SK-N-SH (cell line): ENCODE results near the gene KAT6B. TPM values are rescaled to one million over a fixed set of nuclear protein-coding genes. Genes with fewer than 3 reads are reported as not detected.

Experiments
- CTCF ChIA-PET: fragments of 300-600, 350-600 bp; formaldehyde crosslinking; extraction: SDS; loops from one replicate; lab custom pipeline; 2021; lab: Yijun Ruan, JAX
- POLR2A ChIA-PET: fragments of 350-600 bp; sonication (Branson Sonifier 250); formaldehyde crosslinking; extraction: SDS; loops from one replicate; lab custom pipeline; 2020; ENCODE audit warnings: antibody characterized with exemption, inconsistent platforms; lab: Yijun Ruan, JAX
- DNase-seq: peaks from one replicate; pipeline ENCODE4 v3.0.0; 2012
- H2AFZ ChIP-seq: fragments of 200-600 bp; sonication (generic); 2 replicates; pipeline ENCODE4 v1.8.1; 2016; ENCODE audit warnings: antibody characterized with exemption, mild to moderate bottlenecking, low read depth
- H3F3A ChIP-seq: fragments of 200-600 bp; sonication (generic); replicated peaks from 2 replicates; pipeline ENCODE3; 2016; ENCODE audit warnings: antibody characterized with exemption, mild to moderate bottlenecking; ENCODE audit not compliant: insufficient read depth
- H3K27ac ChIP-seq, 2 experiments: fragments of 200-500 bp in 1 of 2; fragments of 200-600 bp in 1 of 2; sonication (Bioruptor generic) in 1 of 2; sonication (generic), shearing (Covaris generic) in 1 of 2; 2 replicates each; pipeline versions ENCODE4 v1.5.1 to v1.6.1; 2014 to 2016; ENCODE audit warnings: low read depth in 2 of 2, inconsistent platforms in 1 of 2, low read length in 1 of 2, mild to moderate bottlenecking in 1 of 2, mixed read lengths in 1 of 2
- H3K27me3 ChIP-seq: fragments of 200-600 bp; sonication (generic), shearing (Covaris generic); 2 replicates; pipeline ENCODE4 v1.6.1; 2016; ENCODE audit warnings: mixed run types; ENCODE audit not compliant: insufficient read depth
- H3K36me3 ChIP-seq, 2 experiments: fragments of 200-500 bp in 1 of 2; fragments of 200-600 bp in 1 of 2; sonication (Bioruptor generic) in 1 of 2; sonication (generic) in 1 of 2; replicated peaks in 1 of 2; 2 replicates each; pipeline versions ENCODE3 to v1.5.1; 2014 to 2016; ENCODE audit warnings: low read length in 1 of 2, mild to moderate bottlenecking in 1 of 2; ENCODE audit not compliant: insufficient read depth in 2 of 2, control insufficient read depth in 1 of 2
- H3K4me1 ChIP-seq, 2 experiments: fragments of 200-500 bp in 1 of 2; fragments of 200-600 bp in 1 of 2; sonication (Bioruptor generic) in 1 of 2; sonication (generic), shearing (Covaris generic) in 1 of 2; 2 replicates each; pipeline versions ENCODE4 v1.5.1 to v1.6.1; 2014 to 2016; ENCODE audit warnings: low read depth in 1 of 2, low read length in 1 of 2, mixed run types in 1 of 2; ENCODE audit not compliant: insufficient read depth in 2 of 2, control insufficient read depth in 1 of 2
- H3K4me2 ChIP-seq: fragments of 200-600 bp; sonication (generic), shearing (Covaris generic); 2 replicates; pipeline ENCODE4 v1.6.1; 2017; ENCODE audit warnings: mixed run types
- H3K4me3 ChIP-seq, 2 experiments: fragments of 200-500 bp in 1 of 2; fragments of 200-600 bp in 1 of 2; sonication (Bioruptor generic) in 1 of 2; sonication (generic), shearing (Covaris generic) in 1 of 2; 2 replicates each; pipeline versions ENCODE4 v1.5.1 to v1.8.1; 2014 to 2016; ENCODE audit warnings: low read depth in 2 of 2, inconsistent platforms in 1 of 2, low read length in 1 of 2, mild to moderate bottlenecking in 1 of 2, mixed read lengths in 1 of 2, moderate library complexity in 1 of 2
- H3K79me2 ChIP-seq: fragments of 200-600 bp; sonication (generic); 2 replicates; pipeline ENCODE4 v1.8.1; 2017; ENCODE audit warnings: mild to moderate bottlenecking; ENCODE audit not compliant: insufficient read depth
- H3K9ac ChIP-seq: fragments of 200-600 bp; sonication (generic); 2 replicates; pipeline ENCODE4 v1.6.1; 2017; ENCODE audit warnings: mixed run types
- H3K9me2 ChIP-seq: fragments of 200-600 bp; sonication (generic); 2 replicates; pipeline ENCODE4 v1.6.1; 2017; ENCODE audit warnings: mixed run types
- H3K9me3 ChIP-seq: fragments of 200-600 bp; sonication (generic); 2 replicates; pipeline ENCODE4 v1.6.1; 2017; ENCODE audit warnings: mixed run types, mild to moderate bottlenecking, moderate library complexity
- H4K20me1 ChIP-seq: fragments of 200-600 bp; sonication (generic); 2 replicates; pipeline ENCODE4 v1.6.1; 2017; ENCODE audit warnings: mild to moderate bottlenecking, mixed run types; ENCODE audit not compliant: insufficient read depth
- CHD2 ChIP-seq: fragments of 150-350 bp; IDR thresholded peaks from 2 replicates; pipeline ENCODE4 v1.6.1; 2018; ENCODE audit warnings: low read length; ENCODE audit not compliant: partially characterized antibody
- CTCF ChIP-seq: fragments of 200-600 bp; sonication (generic); IDR thresholded peaks from 2 replicates; pipeline ENCODE4 v1.6.1; 2017; ENCODE audit warnings: antibody characterized with exemption, mild to moderate bottlenecking, moderate library complexity
- ELF1 ChIP-seq: IDR thresholded peaks from 2 replicates; pipeline ENCODE4 v1.4.0; 2012
- EP300 ChIP-seq, 2 experiments: IDR thresholded peaks; 2 replicates each; pipeline versions ENCODE4 v1.4.0 to v1.6.1; 2012; ENCODE audit warnings: borderline replicate concordance in 1 of 2, low read depth in 1 of 2, low read length in 1 of 2
- EZH2phosphoT487 ChIP-seq: fragments of 200-600 bp; sonication (generic); IDR thresholded peaks from 2 replicates; pipeline ENCODE4 v1.6.1; 2017; ENCODE audit warnings: low read depth, mixed run types, mild to moderate bottlenecking, antibody characterized with exemption, moderate library complexity, borderline replicate concordance
- FOSL2 ChIP-seq: IDR thresholded peaks from 2 replicates; pipeline ENCODE4 v1.4.0; 2012; ENCODE audit warnings: low read depth, mild to moderate bottlenecking, moderate library complexity, borderline replicate concordance
- FOXJ3 ChIP-seq: sonication (generic); formaldehyde crosslinking; IDR thresholded peaks from 2 replicates; pipeline ENCODE4 v1.5.1; 2020; ENCODE audit warnings: mild to moderate bottlenecking, missing genetic modification reagents
- FOXM1 ChIP-seq: IDR thresholded peaks from 2 replicates; pipeline ENCODE4 v1.4.0; 2012; ENCODE audit warnings: low read depth, mild to moderate bottlenecking
- GABPA ChIP-seq: IDR thresholded peaks from 2 replicates; pipeline ENCODE4 v1.4.0; 2012; ENCODE audit warnings: low read depth, mild to moderate bottlenecking
- GATA2 ChIP-seq: sonication (generic); formaldehyde crosslinking; IDR thresholded peaks from 2 replicates; pipeline ENCODE4 v1.5.0; 2020; ENCODE audit warnings: mild to moderate bottlenecking, missing genetic modification reagents
- IRF3 ChIP-seq: fragments of 150-350 bp; IDR thresholded peaks from 2 replicates; pipeline ENCODE4 v1.6.1; 2016; ENCODE audit warnings: mild to moderate bottlenecking, low read depth, low read length
- JUND ChIP-seq: IDR thresholded peaks from 2 replicates; pipeline ENCODE4 v1.4.0; 2012
- MEF2A ChIP-seq: IDR thresholded peaks from 2 replicates; pipeline ENCODE4 v1.4.0; 2012; ENCODE audit warnings: low read depth, borderline replicate concordance
- MXI1 ChIP-seq: IDR thresholded peaks from 2 replicates; pipeline ENCODE4 v1.6.1; 2012; ENCODE audit warnings: mild to moderate bottlenecking, low read depth, low read length, improper control_type of control experiment
- NFIC ChIP-seq: IDR thresholded peaks from 2 replicates; pipeline ENCODE4 v1.4.0; 2012; ENCODE audit warnings: borderline replicate concordance
- NRF1 ChIP-seq: IDR thresholded peaks from 2 replicates; pipeline ENCODE4 v1.6.1; 2012; ENCODE audit warnings: low read depth, mild to moderate bottlenecking, low read length
- PBX3 ChIP-seq: IDR thresholded peaks from 2 replicates; pipeline ENCODE4; 2012
- RAD21 ChIP-seq: IDR thresholded peaks from 2 replicates; pipeline ENCODE4 v1.6.1; 2012; ENCODE audit warnings: mild to moderate bottlenecking, low read length
- RCOR1 ChIP-seq: fragments of 150-350 bp; IDR thresholded peaks from 2 replicates; pipeline ENCODE4 v1.6.1; 2017; ENCODE audit warnings: antibody characterized with exemption, low read length
- RFX5 ChIP-seq: IDR thresholded peaks from 2 replicates; pipeline ENCODE4 v1.6.1; 2012; ENCODE audit warnings: mild to moderate bottlenecking, improper control_type of control experiment, low read length
- RXRA ChIP-seq: IDR thresholded peaks from 2 replicates; pipeline ENCODE4 v1.4.0; 2012; ENCODE audit warnings: low read depth, mild to moderate bottlenecking, borderline replicate concordance
- SIN3A ChIP-seq: IDR thresholded peaks from 2 replicates; pipeline ENCODE4 v1.6.1; 2012; ENCODE audit warnings: low read depth, mild to moderate bottlenecking, low read length, moderate library complexity, borderline replicate concordance
- SMC3 ChIP-seq: IDR thresholded peaks from 2 replicates; pipeline ENCODE4 v1.6.1; 2012; ENCODE audit warnings: low read depth, low read length, improper control_type of control experiment
- TAF1 ChIP-seq: IDR thresholded peaks from 2 replicates; pipeline ENCODE4 v1.6.1; 2012; ENCODE audit warnings: low read depth, mild to moderate bottlenecking, low read length, moderate library complexity, borderline replicate concordance
- TCF12 ChIP-seq: IDR thresholded peaks from 2 replicates; pipeline ENCODE4 v1.4.0; 2012
- TEAD4 ChIP-seq: IDR thresholded peaks from 2 replicates; pipeline ENCODE4 v1.4.0; 2012; ENCODE audit warnings: mild to moderate bottlenecking, borderline replicate concordance; ENCODE audit not compliant: insufficient read depth
- USF1 ChIP-seq: IDR thresholded peaks from 2 replicates; pipeline ENCODE4 v1.4.0; 2012; ENCODE audit warnings: low read depth, borderline replicate concordance
- USF2 ChIP-seq: fragments of 150-350 bp; IDR thresholded peaks from 2 replicates; pipeline ENCODE4 v1.6.1; 2017; ENCODE audit warnings: antibody characterized with exemption, low read length, low read depth, borderline replicate concordance
- YY1 ChIP-seq: IDR thresholded peaks from 2 replicates; pipeline ENCODE4 v1.4.0; 2012; ENCODE audit warnings: low read depth, mild to moderate bottlenecking
- WGBS: methylation state at CpG from one replicate; pipeline ENCODE4 v1.1.6; 2017; ENCODE audit warnings: low lambda C conversion rate; 5-methylcytosine and 5-hydroxymethylcytosine counted together
- polyA plus RNA-seq, 3 experiments: library from polyadenylated mRNA; depleted of rRNA; stranded (reverse); fragments of >200 nt; gene quantifications; 2 replicates each; pipeline ENCODE4 v1.2.3, GENCODE V29; 2012

Gene KAT6B
- polyA plus RNA-seq, 1 of the 3 experiments (the other 2 are of a cell fraction) = 4.3 TPM

- Histone ChIP-seq H3K27me3 (no peaks in the 10 kb centered on the region), H3K9me2 (no peaks in the 10 kb centered on the region), H3K9ac (no peak overlapping the region), H3K79me2 (no peaks in the 10 kb centered on the region), H3K27ac (peak overlapping the region; percentile 44 to 68), H2AFZ (no peak overlapping the region), H3F3A (no peaks in the 10 kb centered on the region), H4K20me1 (no peaks in the 10 kb centered on the region), H3K4me1 (peaks cover 0 to 15% of the 10 kb centered on the region in 2 experiments; a peak in 2 of 4 replicates), H3K4me3 (no peak overlapping the region), H3K36me3 (no peaks in the 10 kb centered on the region), H3K4me2 (no peak overlapping the region), H3K9me3 (no peaks in the 10 kb centered on the region)
- no peak for DNase-seq
- CTCF ChIA-PET = interaction anchor here (0.7 to 1.4 kb wide), 3 partner anchors 15 to 799 kb away, joined by 3 read pairs; no protein-coding TSS in a partner anchor
- 100% methylated on average over 1 of the region's 1 CpG for WGBS
- POLR2A ChIA-PET = no interaction called here
- no peak for TF ChIP-seq RCOR1
- TF ChIP-seq JUND = peak; percentile 32
- TF ChIP-seq RAD21 = no peak
- no peak for TF ChIP-seq EZH2phosphoT487
- TF ChIP-seq IRF3 = no peak
- no peak for TF ChIP-seq FOXM1
- TF ChIP-seq EP300 (IDR thresholded peaks at IDR 0.05; ENCODE audit: borderline replicate concordance in 1 of 2, low read depth in 1 of 2, low read length in 1 of 2) = no peak
- no peak for TF ChIP-seq TEAD4
- TF ChIP-seq YY1 = no peak
- TF ChIP-seq SMC3 = no peak
- TF ChIP-seq PBX3 = peak; percentile 40; the same call in 1 of the 2 replicates
- no peak for TF ChIP-seq USF2
- no peak for TF ChIP-seq CTCF
- peak; percentile 62; the same call in 1 of the 2 replicates for TF ChIP-seq TCF12
- no peak for TF ChIP-seq USF1
- no peak for TF ChIP-seq NRF1
- no peak for TF ChIP-seq CHD2
- TF ChIP-seq RFX5 = no peak
- no peak for TF ChIP-seq RXRA
- 0 out of 2 replicates have a peak, but pooled peaks have one; percentile 29 for TF ChIP-seq NFIC
- TF ChIP-seq SIN3A = no peak
- no peak for TF ChIP-seq MEF2A
- TF ChIP-seq FOXJ3 = no peak
- no peak for TF ChIP-seq MXI1
- TF ChIP-seq GABPA = no peak
- TF ChIP-seq FOSL2 = peak; percentile 52; the same call in 1 of the 2 replicates
- TF ChIP-seq ELF1 = no peak
- no peak for TF ChIP-seq GATA2 (CRISPR knock-in tag)
- no peak for TF ChIP-seq TAF1
Observed at GRCh38 chr10:75042292-75042974, 216.0 kb downstream of the KAT6B start.
